NCI-H345 (cell line): Measurements from ENCODE around the gene FAF1.

Source experiments
- DNase-seq: peaks from one replicate; lab custom pipeline; 2025; lab: John Stamatoyannopoulos, UW

FAF1 gene

DNA sequence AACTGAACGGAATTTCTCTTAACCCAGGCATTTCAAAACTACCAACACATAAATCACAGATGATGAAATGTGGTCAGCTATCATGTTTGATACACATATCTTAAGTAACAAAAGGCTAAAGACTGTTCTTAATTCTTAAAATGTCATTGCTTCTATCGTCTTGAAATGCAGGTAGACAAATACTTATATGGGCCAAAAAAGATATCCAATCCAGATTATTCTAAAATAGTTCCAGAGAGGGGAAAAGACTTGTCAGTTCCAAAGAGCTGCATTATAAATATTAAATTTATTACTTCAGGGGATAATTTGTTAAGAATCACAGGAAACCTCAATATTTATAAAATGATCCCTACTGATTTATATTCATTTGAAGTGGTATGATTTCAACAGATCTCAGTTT is 259.4 kb downstream of the FAF1 start:
- DNase-seq: no peak

- peak; percentile 88 for DNase-seq
These were observed 259.9 kb downstream of the FAF1 start for GRCh38 chr1:50700214-50700613.

DNA sequence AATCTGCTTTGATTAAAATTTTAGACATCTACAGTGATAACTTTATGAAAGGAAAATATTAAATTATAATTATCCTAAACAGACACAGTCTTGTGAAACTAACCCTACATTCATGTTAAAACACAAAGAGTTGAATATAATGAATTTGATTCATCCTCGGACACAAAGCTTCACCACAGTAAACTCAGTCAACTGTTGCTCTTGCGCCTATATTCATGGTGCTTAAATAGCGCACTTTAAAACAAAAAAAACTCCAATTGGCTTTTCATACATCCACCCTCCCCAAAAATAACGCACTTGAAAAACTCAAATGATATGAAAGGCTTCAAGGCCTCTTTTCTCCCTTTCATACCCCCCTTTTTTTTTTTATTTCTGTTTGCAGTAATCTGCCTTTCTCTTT is 260.3 kb downstream of the FAF1 start:
- DNase-seq: no peak

DNA sequence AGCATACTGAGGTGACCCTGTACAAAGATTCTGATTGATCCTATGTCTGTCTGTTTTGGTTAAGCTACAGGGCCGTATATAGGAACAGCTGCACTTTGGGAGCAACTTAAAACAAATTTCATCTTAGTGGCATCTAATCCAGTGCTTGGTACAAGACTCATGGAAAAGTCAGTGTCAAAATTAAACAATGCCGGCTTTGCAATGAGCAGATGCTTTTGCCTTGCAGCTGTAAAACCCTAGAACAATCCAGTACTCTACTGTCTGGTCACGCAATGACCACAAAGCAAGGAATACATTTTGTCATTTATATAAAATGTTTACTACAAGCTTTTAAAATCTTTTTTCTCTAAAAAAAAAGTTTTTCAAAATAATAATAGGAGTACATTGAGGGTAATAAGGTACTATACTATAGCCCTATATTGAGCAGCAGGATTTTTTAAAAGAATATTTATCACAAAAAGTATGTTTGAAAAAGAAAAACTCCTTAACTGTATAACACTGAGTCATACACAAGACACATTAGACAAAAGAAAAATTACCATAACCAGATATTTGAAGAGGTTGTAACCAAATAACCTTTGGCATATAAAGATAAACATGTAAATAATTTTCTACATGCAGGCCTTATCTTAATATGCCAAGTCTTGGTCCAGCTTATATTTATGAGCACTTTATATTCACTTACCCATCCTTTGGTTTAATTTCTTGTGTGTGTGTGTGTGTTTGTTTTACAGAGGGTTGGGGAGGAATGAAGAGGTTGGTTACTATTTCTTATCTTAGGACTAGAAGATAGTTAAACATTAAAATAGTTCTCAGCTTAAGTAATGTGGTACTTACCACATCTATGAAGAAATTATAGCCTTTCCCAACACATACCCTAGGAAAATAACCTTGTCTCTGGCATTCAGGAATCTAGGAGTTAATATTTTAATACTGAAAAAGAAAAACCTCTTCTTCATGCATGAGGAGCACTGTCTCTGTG is 262.3 kb downstream of the FAF1 start:
- no peak for DNase-seq

DNA sequence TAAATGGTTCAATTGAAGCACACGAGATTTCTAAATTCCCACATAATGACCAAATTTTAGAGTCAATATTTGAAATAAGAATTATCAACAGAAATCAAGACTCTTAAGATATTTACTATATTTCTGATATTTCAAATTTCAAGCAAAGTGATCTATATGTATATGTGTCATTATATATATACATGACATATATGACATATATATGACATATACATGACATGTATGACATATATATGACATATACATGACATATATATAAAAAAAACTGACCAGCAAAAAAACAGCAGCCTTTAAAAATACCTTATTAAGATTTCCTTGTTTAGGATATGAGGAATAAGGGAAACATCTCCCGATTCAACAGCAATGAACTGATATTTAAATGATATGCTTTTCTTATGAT is 266.2 kb downstream of the FAF1 start:
- DNase-seq: no peak

DNA sequence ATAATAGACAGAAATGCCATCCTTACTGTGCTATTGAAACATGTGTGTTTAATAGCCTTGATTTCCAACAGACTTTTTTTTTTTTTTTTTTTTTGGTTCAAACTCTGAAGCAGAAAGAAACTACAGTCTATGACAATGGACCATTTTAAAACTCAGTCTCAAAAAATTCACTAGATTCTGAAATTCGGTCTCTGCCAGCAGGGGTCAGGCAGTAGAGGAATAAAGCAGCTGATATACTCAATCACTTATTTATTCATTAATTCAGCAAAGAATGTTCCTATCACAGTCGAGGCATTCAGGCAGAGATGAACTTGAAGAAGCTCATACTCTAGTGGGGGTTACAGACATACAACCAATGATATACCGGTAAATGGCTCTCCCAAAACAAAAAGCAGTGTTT is 275.9 kb downstream of the FAF1 start:
- DNase-seq: no peak

- DNase-seq: no peak
These were observed 278.1 kb downstream of the FAF1 start for GRCh38 chr1:50681931-50682330.

- no peak for DNase-seq
These were observed 292.2 kb downstream of the FAF1 start for GRCh38 chr1:50667710-50668356.

DNA sequence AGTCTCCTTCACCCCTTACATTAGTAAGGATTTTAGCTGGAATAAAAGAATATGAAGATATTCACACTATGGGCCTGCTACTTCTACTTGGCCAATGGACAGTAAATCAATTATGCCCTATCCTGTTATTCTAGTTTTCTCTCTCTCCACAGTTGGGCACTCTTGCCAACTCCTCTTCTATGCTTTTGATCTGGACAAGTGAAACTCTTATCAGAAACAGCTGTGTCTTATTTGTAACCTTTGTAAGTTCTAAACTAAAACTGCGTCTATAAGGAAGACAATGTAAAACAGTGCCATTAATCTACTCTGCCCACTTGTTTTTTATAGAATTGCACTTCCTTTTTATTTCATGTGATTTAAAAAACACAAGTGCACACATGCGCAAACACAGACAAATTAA is 292.8 kb downstream of the FAF1 start:
- no peak for DNase-seq

DNA sequence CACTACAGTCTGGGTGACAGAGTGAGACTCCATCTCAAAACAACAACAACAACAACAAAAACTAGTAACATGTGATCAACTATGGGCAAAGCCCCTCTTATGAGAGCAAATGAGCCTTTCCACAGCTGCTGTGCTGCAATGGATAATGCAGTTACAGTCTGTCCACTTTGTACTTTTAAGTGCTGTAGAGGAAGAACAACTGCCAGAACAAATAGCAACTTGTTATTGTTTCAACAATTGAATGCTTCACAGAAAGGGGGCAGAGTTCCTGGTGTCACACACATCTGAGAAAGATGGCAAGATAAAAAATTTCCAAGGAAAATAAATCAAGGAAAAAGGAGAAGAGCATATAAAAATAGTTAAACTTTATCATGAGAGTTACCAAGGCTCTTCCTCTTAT is 293.2 kb downstream of the FAF1 start:
- peak; percentile 6 for DNase-seq

GRCh38 chr1:50665413-50665812 is 294.7 kb downstream of the FAF1 start:
- DNase-seq: no peak

- no peak for DNase-seq
These were observed 298.4 kb downstream of the FAF1 start for GRCh38 chr1:50661626-50662025.

- DNase-seq: peak; percentile 15
These were observed 300.9 kb downstream of the FAF1 start for GRCh38 chr1:50659107-50659662.

- no peak for DNase-seq
These were observed 301.5 kb downstream of the FAF1 start for GRCh38 chr1:50658459-50659076.

GRCh38 chr1:50656931-50657330 is 303.1 kb downstream of the FAF1 start:
- DNase-seq: no peak

GRCh38 chr1:50651476-50652263 is 308.4 kb downstream of the FAF1 start:
- peak; percentile 10 for DNase-seq

- no peak for DNase-seq
These were observed 313.5 kb downstream of the FAF1 start for GRCh38 chr1:50646526-50646925.

DNA sequence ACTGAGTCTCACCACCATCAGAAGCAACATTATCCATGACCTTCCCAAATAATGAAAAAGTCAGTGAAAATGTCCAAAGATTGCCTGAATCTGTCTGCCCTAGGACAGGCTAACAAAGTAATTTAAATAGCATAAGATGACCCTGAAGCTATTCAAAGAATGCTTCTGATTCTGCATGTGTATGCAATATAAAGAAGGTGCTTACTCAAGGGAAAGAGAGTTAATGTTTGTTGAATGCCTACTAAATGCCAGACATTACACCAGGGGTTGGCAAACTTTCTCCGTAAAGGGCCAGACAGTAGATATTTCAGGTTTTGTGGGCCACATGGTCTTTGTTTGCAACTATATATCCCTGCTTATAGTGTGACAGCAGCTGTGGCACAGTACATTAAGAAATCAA is 314.9 kb downstream of the FAF1 start:
- no peak for DNase-seq

- no peak for DNase-seq
These were observed 315.5 kb downstream of the FAF1 start for GRCh38 chr1:50644447-50645105.

DNA sequence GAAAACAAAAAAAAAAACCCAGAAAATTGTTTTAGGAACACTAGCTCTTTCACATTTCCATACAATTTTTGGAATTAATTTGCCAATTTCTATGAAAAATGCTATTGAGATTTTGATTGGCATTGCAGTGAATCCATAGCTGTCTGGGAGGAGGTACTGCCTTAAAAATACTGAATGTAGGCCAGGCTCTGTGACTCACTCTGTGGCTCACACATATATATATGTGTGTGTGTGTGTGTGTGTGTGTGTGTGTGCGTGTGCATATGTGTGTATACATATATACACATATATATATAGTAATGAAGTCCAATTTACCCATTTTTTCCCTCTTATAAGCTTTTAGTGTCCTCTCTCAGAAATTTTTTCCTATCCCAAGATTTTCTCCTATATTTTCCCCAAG is 322.6 kb downstream of the FAF1 start:
- no peak for DNase-seq

DNA sequence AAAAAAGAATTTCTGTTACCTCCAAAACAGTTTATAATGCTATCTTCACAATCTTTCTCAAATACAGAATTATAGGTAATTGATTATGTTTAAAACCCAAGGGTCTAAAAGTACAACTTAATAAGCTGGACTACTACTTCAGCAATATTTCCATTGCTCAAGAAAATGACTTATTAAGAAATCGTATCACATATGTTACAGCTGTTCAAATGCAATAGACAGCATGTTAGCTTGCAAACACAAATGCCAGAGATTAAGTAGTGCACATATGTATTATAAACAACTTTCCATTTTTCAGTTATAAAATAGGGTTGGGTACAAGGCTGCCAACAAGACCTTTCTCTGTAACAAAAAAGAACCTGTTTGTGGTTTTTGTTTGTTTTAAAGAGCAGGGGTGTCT is 325.8 kb downstream of the FAF1 start:
- no peak for DNase-seq
